GM18520 (cell line): ENCODE measurements around the gene MC1R.
"Not testable (repeated sequence)": the region's sequence is repeated elsewhere in the genome, so short reads cannot be mapped to it uniquely, and the experiment has no call there.

Source experiments
- ATAC-seq: cut with Tn5 transposase; IDR thresholded peaks from one replicate; pipeline ENCODE4 v1.9.1; 2021; ENCODE audit not compliant: unreplicated experiment

The MC1R gene

GRCh38 chr16:89934019-89934418, 15.4 kb downstream of the MC1R start:
- not testable (repeated sequence) for ATAC-seq

GRCh38 chr16:89934611-89935553, 16.2 kb downstream of the MC1R start:
- no peak for ATAC-seq

GRCh38 chr16:89935620-89936019, 17.0 kb downstream of the MC1R start:
- not testable (repeated sequence) for ATAC-seq

- no peak for ATAC-seq
Observed at GRCh38 chr16:89936034-89936433, 17.4 kb downstream of the MC1R start.

GRCh38 chr16:89936508-89936907, 17.8 kb downstream of the MC1R start:
- ATAC-seq = no peak

- ATAC-seq = no peak
Observed at GRCh38 chr16:89936981-89937380, 18.3 kb downstream of the MC1R start.

- ATAC-seq = no peak
Observed at GRCh38 chr16:89938175-89938885, 19.7 kb downstream of the MC1R start.

GRCh38 chr16:89944773-89945172, 26.1 kb downstream of the MC1R start:
- no peak for ATAC-seq

GRCh38 chr16:89945654-89946053, 27.0 kb downstream of the MC1R start:
- no peak for ATAC-seq

GRCh38 chr16:89946515-89946914, 27.9 kb downstream of the MC1R start:
- ATAC-seq = no peak

GRCh38 chr16:89949121-89949742, 30.6 kb downstream of the MC1R start:
- ATAC-seq = no peak

GRCh38 chr16:89949756-89950155, 31.1 kb downstream of the MC1R start:
- no peak for ATAC-seq

- no peak for ATAC-seq
Observed at GRCh38 chr16:89951509-89951908, 32.8 kb downstream of the MC1R start.

GRCh38 chr16:89952049-89952448, 33.4 kb downstream of the MC1R start:
- ATAC-seq = no peak

- ATAC-seq = no peak
Observed at GRCh38 chr16:89952551-89952950, 33.9 kb downstream of the MC1R start.

- no peak for ATAC-seq
Observed at GRCh38 chr16:89953671-89954406, 35.2 kb downstream of the MC1R start.

- ATAC-seq = no peak
Observed at GRCh38 chr16:89954462-89954861, 35.8 kb downstream of the MC1R start.

- no peak for ATAC-seq
Observed at GRCh38 chr16:89955001-89955685, 36.5 kb downstream of the MC1R start.

- no peak for ATAC-seq
Observed at GRCh38 chr16:89956505-89957215, 38.0 kb downstream of the MC1R start.
